ENCODE results near the gene SND1.

- no peak for TF ChIP-seq CTCF (IDR thresholded peaks at IDR 0.05; ENCODE audit: low read depth, low read length, missing input control)
- no peak for TF ChIP-seq GABPA (IDR thresholded peaks at IDR 0.05 in 1 of 2, conservative IDR thresholded peaks at IDR 0.05 in 1 of 2)
Measured at GRCh38 chr7:128075242-128076095, 423.5 kb downstream of the SND1 start.

Measured in liver (tissue), 3 donors.